GM12872 (cell line): ENCODE measurements around the gene DCN.

ENCODE experiments used
- CTCF ChIP-seq: IDR thresholded peaks from 3 replicates; pipeline ENCODE4 v1.5.1; 2011; ENCODE audit warnings: low read depth, mild to moderate bottlenecking, low read length, moderate library complexity; ENCODE audit not compliant: insufficient read depth

Gene DCN

GRCh38 chr12:91183551-91183950, 934 bp upstream of the DCN start:
- TF ChIP-seq CTCF, result no peak

GRCh38 chr12:91180582-91181395, 1.8 kb downstream of the DCN start:
- TF ChIP-seq CTCF, result no peak

- no peak for TF ChIP-seq CTCF
Measured at GRCh38 chr12:91179966-91180561, 2.6 kb downstream of the DCN start.

GRCh38 chr12:91179315-91179714, 3.3 kb downstream of the DCN start:
- TF ChIP-seq CTCF, result no peak

GRCh38 chr12:91178781-91179180, 3.8 kb downstream of the DCN start:
- no peak for TF ChIP-seq CTCF

- peak; percentile 38; the same call in 1 of the 3 replicates for TF ChIP-seq CTCF
Measured at GRCh38 chr12:91178139-91178561, 4.5 kb downstream of the DCN start.

- TF ChIP-seq CTCF, result no peak
Measured at GRCh38 chr12:91177381-91177780, 5.2 kb downstream of the DCN start.
